H9 (cell line): ENCODE data around the gene CCL15. TPM values are rescaled to one million over a fixed set of nuclear protein-coding genes. Genes with fewer than 3 reads are reported as not detected.
"Not testable (repeated sequence)": the region's sequence is repeated elsewhere in the genome, so short reads cannot be mapped to it uniquely, and the experiment has no call there.

ENCODE experiments used
- DNase-seq: peaks from one replicate; pipeline ENCODE4 v3.0.0-alpha.2; 2017
- H2AFZ ChIP-seq: one replicate; pipeline ENCODE4 v1.6.1; 2013; ENCODE audit warnings: mild to moderate bottlenecking, low read length, control low read depth, moderate library complexity
- H2AK5ac ChIP-seq: 2 replicates; pipeline ENCODE4 v1.6.1; 2013; ENCODE audit warnings: low read length, control low read depth, mixed read lengths; ENCODE audit not compliant: insufficient read length
- H2BK120ac ChIP-seq: one replicate; pipeline ENCODE4 v1.6.1; 2013; ENCODE audit warnings: low read depth, mild to moderate bottlenecking, low read length, control low read depth, inconsistent platforms; ENCODE audit not compliant: poor library complexity, severe bottlenecking
- H2BK12ac ChIP-seq: 2 replicates; pipeline ENCODE4 v1.6.1; 2013; ENCODE audit warnings: low read length, control low read depth, mixed read lengths, low read depth; ENCODE audit not compliant: insufficient read length
- H2BK15ac ChIP-seq: 2 replicates; pipeline ENCODE4 v1.6.1; 2013; ENCODE audit warnings: low read depth, low read length, control low read depth
- H2BK20ac ChIP-seq: one replicate; pipeline ENCODE4 v1.6.1; 2013; ENCODE audit warnings: low read depth, mild to moderate bottlenecking, low read length, control low read depth, inconsistent platforms; ENCODE audit not compliant: poor library complexity, severe bottlenecking
- H2BK5ac ChIP-seq: 2 replicates; pipeline ENCODE4 v1.6.1; 2013; ENCODE audit warnings: low read length, control low read depth, mixed read lengths; ENCODE audit not compliant: insufficient read length
- H3K14ac ChIP-seq: 2 replicates; pipeline ENCODE4 v1.6.1; 2013; ENCODE audit warnings: low read length, control low read depth; ENCODE audit not compliant: insufficient read depth
- H3K18ac ChIP-seq: 2 replicates; pipeline ENCODE4 v1.6.1; 2013; ENCODE audit warnings: low read depth, mild to moderate bottlenecking, mixed read lengths, low read length, control low read depth; ENCODE audit not compliant: insufficient read length
- H3K23ac ChIP-seq: 2 replicates; pipeline ENCODE4 v1.6.1; 2013; ENCODE audit warnings: low read length, control low read depth, mixed read lengths, low read depth; ENCODE audit not compliant: insufficient read length
- H3K23me2 ChIP-seq: 2 replicates; pipeline ENCODE4 v1.6.1; 2013; ENCODE audit warnings: low read depth, mild to moderate bottlenecking, mixed read lengths, low read length, control low read depth; ENCODE audit not compliant: insufficient read length, poor library complexity, severe bottlenecking
- H3K27ac ChIP-seq: 2 replicates; pipeline ENCODE4 v1.5.1; 2013; ENCODE audit warnings: low read length, control low read depth, mixed read lengths, low read depth; ENCODE audit not compliant: insufficient read length
- H3K27me3 ChIP-seq: 2 replicates; pipeline ENCODE4 v1.6.1; 2013; ENCODE audit warnings: low read length, control low read depth, inconsistent platforms; ENCODE audit not compliant: insufficient read depth
- H3K4ac ChIP-seq: 2 replicates; pipeline ENCODE4 v1.6.1; 2013; ENCODE audit warnings: low read depth, mild to moderate bottlenecking, control low read depth, inconsistent platforms, low read length, moderate library complexity
- H3K4me1 ChIP-seq: 2 replicates; pipeline ENCODE4 v1.6.1; 2013; ENCODE audit warnings: low read length, control low read depth, inconsistent platforms; ENCODE audit not compliant: insufficient read depth
- H3K4me2 ChIP-seq: 2 replicates; pipeline ENCODE4 v1.6.1; 2013; ENCODE audit warnings: low read length, control low read depth, mixed read lengths; ENCODE audit not compliant: insufficient read length, insufficient read depth
- H3K56ac ChIP-seq: 2 replicates; pipeline ENCODE4 v1.6.1; 2013; ENCODE audit warnings: low read depth, mild to moderate bottlenecking, mixed read lengths, low read length, control low read depth; ENCODE audit not compliant: insufficient read length
- H3K79me1 ChIP-seq: 2 replicates; pipeline ENCODE4 v1.6.1; 2013; ENCODE audit warnings: low read depth, mild to moderate bottlenecking, moderate library complexity, low read length, control low read depth, inconsistent platforms; ENCODE audit not compliant: insufficient read depth, poor library complexity, severe bottlenecking
- H3K79me2 ChIP-seq: 2 replicates; pipeline ENCODE4 v1.6.1; 2013; ENCODE audit warnings: low read length, control low read depth, inconsistent platforms; ENCODE audit not compliant: insufficient read depth
- H3K9ac ChIP-seq: 2 replicates; pipeline ENCODE4 v1.6.1; 2013; ENCODE audit warnings: low read length, control low read depth, mixed read lengths; ENCODE audit not compliant: insufficient read length; ENCODE audit errors: extremely low read depth
- H3K9me3 ChIP-seq: one replicate; pipeline ENCODE4 v1.6.1; 2013; ENCODE audit warnings: low read depth, low read length, inconsistent platforms; ENCODE audit not compliant: control insufficient read depth
- H3T11ph ChIP-seq: one replicate; pipeline ENCODE4 v1.6.1; 2013; ENCODE audit warnings: mild to moderate bottlenecking, low read length, control low read depth, inconsistent platforms
- H4K20me1 ChIP-seq: one replicate; pipeline ENCODE4 v1.6.1; 2013; ENCODE audit not compliant: control insufficient read depth, insufficient read length, insufficient read depth
- H4K5ac ChIP-seq: 2 replicates; pipeline ENCODE4 v1.6.1; 2013; ENCODE audit warnings: low read depth, mild to moderate bottlenecking, mixed read lengths, low read length, control low read depth; ENCODE audit not compliant: insufficient read length
- H4K8ac ChIP-seq: replicated peaks from 2 replicates; pipeline ENCODE4 v1.6.1; 2013; ENCODE audit warnings: low read length, control low read depth, mixed read lengths, low read depth; ENCODE audit not compliant: insufficient read length
- H4K91ac ChIP-seq: 2 replicates; pipeline ENCODE4 v1.6.1; 2013; ENCODE audit warnings: low read depth, mild to moderate bottlenecking, moderate library complexity, mixed read lengths, low read length, control low read depth; ENCODE audit not compliant: insufficient read length
- H3K27ac Mint-ChIP-seq, 3 experiments: 2 replicates in 2 of 3; 3 replicates in 1 of 3; pipeline ENCODE4 v1.8.0; 2020 to 2021; ENCODE audit warnings: mixed read lengths in 3 of 3, mild to moderate bottlenecking in 1 of 3, moderate library complexity in 1 of 3
- H3K27me3 Mint-ChIP-seq: 2 replicates; pipeline ENCODE4 v1.8.0; 2021; ENCODE audit warnings: low read depth, mild to moderate bottlenecking, moderate library complexity, mixed read lengths
- H3K36me3 Mint-ChIP-seq, 3 experiments: 2 replicates in 2 of 3; 3 replicates in 1 of 3; pipeline ENCODE4 v1.8.0; 2020 to 2021; ENCODE audit warnings: low read depth in 3 of 3, mixed read lengths in 3 of 3; ENCODE audit not compliant: insufficient read depth in 1 of 3
- H3K4me1 Mint-ChIP-seq, 2 experiments: 2 replicates each; pipeline ENCODE4 v1.8.0; 2020; ENCODE audit warnings: mixed read lengths in 2 of 2
- H3K4me3 Mint-ChIP-seq, 2 experiments: 2 replicates in 1 of 2; 3 replicates in 1 of 2; pipeline ENCODE4 v1.8.0; 2020 to 2021; ENCODE audit warnings: mild to moderate bottlenecking in 2 of 2, mixed read lengths in 2 of 2, moderate library complexity in 1 of 2
- H3K9me3 Mint-ChIP-seq, 2 experiments: 2 replicates in 1 of 2; 3 replicates in 1 of 2; pipeline ENCODE4 v1.8.0; 2020; ENCODE audit warnings: mild to moderate bottlenecking in 2 of 2, mixed read lengths in 2 of 2, moderate library complexity in 1 of 2
- WGBS: extraction: QIAGEN DNeasy Blood & Tissue Kit; methylation state at CpG from one replicate; pipeline ENCODE4 v1.1.7; 2013; ENCODE audit warnings: missing lambda C conversion rate, low lambda C conversion rate, mixed read lengths; ENCODE audit not compliant: insufficient read length; ENCODE audit errors: extremely low coverage; 5-methylcytosine and 5-hydroxymethylcytosine counted together
- total RNA-seq: library from RNA; stranded (reverse); gene quantifications from 2 replicates; pipeline ENCODE4 v1.2.1, GENCODE V29; 2021
- TF ChIP-seq, protein P1 (sequence below): fragments of 200-600 bp; sonication (generic); conservative IDR thresholded peaks from 3 replicates; pipeline ENCODE4 v1.8.0; 2021; ENCODE audit warnings: antibody characterized with exemption, mild to moderate bottlenecking

Gene CCL15
- total RNA-seq, 1 experiment from 2014 or later, result not detected

DNA sequence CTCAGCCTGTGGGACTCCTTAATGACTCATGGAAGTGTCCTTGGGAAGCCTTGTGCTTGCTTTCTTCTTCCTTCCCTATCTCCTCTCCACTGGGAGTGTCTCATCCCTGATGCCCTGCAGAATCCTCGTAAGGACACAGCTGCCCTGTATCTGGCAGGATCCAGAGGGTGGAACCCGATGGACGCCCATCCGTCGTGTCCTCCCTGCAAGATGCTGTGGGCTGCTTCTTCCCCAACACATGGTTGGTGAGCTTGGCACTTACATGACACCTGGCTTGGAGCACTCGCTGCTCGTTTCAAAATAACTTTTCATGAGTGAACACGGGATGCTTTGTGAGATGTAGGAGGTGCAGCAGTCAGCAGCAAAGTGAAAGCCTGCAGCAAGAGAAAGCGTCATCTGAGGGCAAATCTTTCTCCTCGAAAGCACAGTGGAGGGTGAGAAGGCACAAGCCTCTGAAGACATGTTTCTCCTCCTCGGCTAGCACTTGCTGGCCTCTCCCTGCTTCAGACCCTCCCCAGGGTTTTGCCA is 3.3 kb downstream of the CCL15 start:
- H2BK120ac ChIP-seq, result no peak overlapping the region
- H3K4me2 ChIP-seq, result no peak overlapping the region
- no peak overlapping the region for H4K5ac ChIP-seq
- no peaks in the 10 kb centered on the region for H3K4me1 ChIP-seq
- H3K4ac ChIP-seq, result no peak overlapping the region
- H2BK20ac ChIP-seq, result no peak overlapping the region
- no peak overlapping the region for H3K9ac ChIP-seq
- peak; percentile 21 for DNase-seq
- no peak overlapping the region for H4K91ac ChIP-seq
- Mint-ChIP-seq H3K36me3 (no peaks in the 10 kb centered on the region; a peak in 1 of 7 replicates), H3K27ac (no peak overlapping the region), H3K4me1 (peaks cover 5 to 7% of the 10 kb centered on the region in 2 experiments; a peak in 3 of 4 replicates), H3K9me3 (peaks cover 0 to 4% of the 10 kb centered on the region in 2 experiments; a peak in 1 of 5 replicates), H3K27me3 (peaks cover 7% of the 10 kb centered on the region), H3K4me3 (no peak overlapping the region)
- no peak overlapping the region for H2AK5ac ChIP-seq
- no peak overlapping the region for H3K14ac ChIP-seq
- H2BK5ac ChIP-seq, result no peak overlapping the region
- WGBS, result no CpG with 5 or more reads among the region's 11 CpGs
- no peaks in the 10 kb centered on the region for H3K9me3 ChIP-seq
- TF ChIP-seq, protein P1, sequence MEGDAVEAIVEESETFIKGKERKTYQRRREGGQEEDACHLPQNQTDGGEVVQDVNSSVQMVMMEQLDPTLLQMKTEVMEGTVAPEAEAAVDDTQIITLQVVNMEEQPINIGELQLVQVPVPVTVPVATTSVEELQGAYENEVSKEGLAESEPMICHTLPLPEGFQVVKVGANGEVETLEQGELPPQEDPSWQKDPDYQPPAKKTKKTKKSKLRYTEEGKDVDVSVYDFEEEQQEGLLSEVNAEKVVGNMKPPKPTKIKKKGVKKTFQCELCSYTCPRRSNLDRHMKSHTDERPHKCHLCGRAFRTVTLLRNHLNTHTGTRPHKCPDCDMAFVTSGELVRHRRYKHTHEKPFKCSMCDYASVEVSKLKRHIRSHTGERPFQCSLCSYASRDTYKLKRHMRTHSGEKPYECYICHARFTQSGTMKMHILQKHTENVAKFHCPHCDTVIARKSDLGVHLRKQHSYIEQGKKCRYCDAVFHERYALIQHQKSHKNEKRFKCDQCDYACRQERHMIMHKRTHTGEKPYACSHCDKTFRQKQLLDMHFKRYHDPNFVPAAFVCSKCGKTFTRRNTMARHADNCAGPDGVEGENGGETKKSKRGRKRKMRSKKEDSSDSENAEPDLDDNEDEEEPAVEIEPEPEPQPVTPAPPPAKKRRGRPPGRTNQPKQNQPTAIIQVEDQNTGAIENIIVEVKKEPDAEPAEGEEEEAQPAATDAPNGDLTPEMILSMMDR, result no peak
- no peak overlapping the region for H4K8ac ChIP-seq
- H3K79me1 ChIP-seq, result no peaks in the 10 kb centered on the region
- H3K23me2 ChIP-seq, result no peaks in the 10 kb centered on the region
- no peak overlapping the region for H2AFZ ChIP-seq
- H2BK12ac ChIP-seq, result no peak overlapping the region
- no peak overlapping the region for H3K27ac ChIP-seq
- no peak overlapping the region for H3K56ac ChIP-seq
- no peaks in the 10 kb centered on the region for H4K20me1 ChIP-seq
- H2BK15ac ChIP-seq, result no peak overlapping the region
- H3T11ph ChIP-seq, result no peak overlapping the region
- H3K79me2 ChIP-seq, result no peaks in the 10 kb centered on the region
- no peaks in the 10 kb centered on the region for H3K27me3 ChIP-seq
- H3K23ac ChIP-seq, result no peak overlapping the region
- H3K18ac ChIP-seq, result no peak overlapping the region

DNA sequence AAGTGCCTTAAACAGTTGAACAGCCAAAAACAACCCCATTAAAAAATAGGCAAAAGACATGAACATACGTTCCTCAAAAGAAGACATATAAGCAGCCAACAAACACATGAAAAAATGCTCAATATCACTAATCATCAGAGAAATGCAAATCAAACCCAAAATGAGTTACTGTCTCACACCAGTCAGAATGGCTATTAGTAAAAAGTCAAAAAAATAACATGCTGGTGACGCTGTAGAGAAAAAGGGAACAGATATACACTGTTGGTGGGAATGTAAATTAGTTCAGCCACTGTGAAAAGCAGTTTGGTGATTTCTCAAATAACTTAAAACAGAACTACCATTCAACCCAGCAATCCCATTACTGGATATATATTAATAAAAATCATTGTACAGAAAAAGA is 6.0 kb downstream of the CCL15 start:
- not testable (repeated sequence) for H3K27me3 ChIP-seq, H3K36me3 Mint-ChIP-seq, H3K4me2 ChIP-seq, H3K4me3 Mint-ChIP-seq, H3K23me2 ChIP-seq, H4K91ac ChIP-seq, H2BK12ac ChIP-seq, H2BK120ac ChIP-seq, H3K4me1 ChIP-seq, H3K79me2 ChIP-seq, H3T11ph ChIP-seq, H4K8ac ChIP-seq, H3K27me3 Mint-ChIP-seq, H2BK20ac ChIP-seq, H3K14ac ChIP-seq, H3K4ac ChIP-seq, H3K27ac ChIP-seq, H4K20me1 ChIP-seq, H4K5ac ChIP-seq, H2AFZ ChIP-seq, H3K9me3 ChIP-seq, H2AK5ac ChIP-seq, H3K9me3 Mint-ChIP-seq, H2BK15ac ChIP-seq, H3K9ac ChIP-seq, H3K4me1 Mint-ChIP-seq, H3K23ac ChIP-seq, DNase-seq, H3K79me1 ChIP-seq, H2BK5ac ChIP-seq, H3K18ac ChIP-seq, H3K27ac Mint-ChIP-seq, H3K56ac ChIP-seq
- no CpG with 5 or more reads among the region's 2 CpGs for WGBS
